ENCODE data around the gene TIMP4. TPM values are rescaled to one million over a fixed set of nuclear protein-coding genes. Genes with fewer than 3 reads are reported as not detected.

TIMP4 gene
- polyA plus RNA-seq, 1 donor (not counting 4 experiments of a cell fraction or from before 2014, with no cell fraction given) = 0.07 TPM

DNA sequence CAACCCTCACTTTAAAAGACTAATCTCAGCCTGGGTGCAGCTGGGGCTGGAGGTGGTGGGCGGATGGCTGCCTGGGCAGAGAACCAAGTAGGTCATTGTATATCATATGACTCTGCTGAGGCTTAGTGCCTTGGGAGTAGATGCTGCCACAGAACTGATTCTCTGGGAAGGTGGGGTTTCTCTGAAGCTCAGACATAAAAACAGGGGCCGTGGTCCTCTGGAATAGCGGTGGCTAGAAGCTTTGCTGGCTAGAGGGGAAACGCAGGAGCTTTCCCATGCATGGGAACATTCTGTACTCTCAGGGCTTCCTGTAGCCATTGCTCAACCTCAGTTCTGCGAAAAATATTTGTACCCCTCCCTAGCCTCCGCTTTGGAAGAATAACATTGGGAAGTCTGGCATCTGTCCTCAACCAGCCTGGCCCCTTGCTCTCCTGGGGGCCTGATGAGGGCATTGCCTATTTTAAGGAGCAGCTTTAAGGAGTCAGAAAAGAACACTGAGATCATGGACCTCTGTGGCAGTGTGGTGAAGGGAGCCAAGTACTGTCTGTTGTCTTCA, 14.7 kb downstream of the TIMP4 start:
- H3K36me3 ChIP-seq (ENCODE audit: control insufficient read depth in 2 of 2, extremely low read depth in 1 of 2, insufficient read depth in 2 of 2, low read length in 2 of 2) = no peaks in the 10 kb centered on the region
- DNase-seq (ENCODE audit: low read depth, low spot score) (no peak), FAIRE-seq (no peak)
- no peak overlapping the region for H2AFZ ChIP-seq (ENCODE audit: control insufficient read depth, low read length)
- no peaks in the 10 kb centered on the region for H3K9me1 ChIP-seq (ENCODE audit: control insufficient read depth, extremely low read depth, insufficient read depth, low read length)
- no peaks in the 10 kb centered on the region for H3K9me3 ChIP-seq (ENCODE audit: control insufficient read depth, low read depth, low read length)
- peaks cover 16% of the 10 kb centered on the region for H3K27me3 ChIP-seq (ENCODE audit: control insufficient read depth, extremely low read depth, insufficient read depth, low read length)
- H3K4me3 ChIP-seq (ENCODE audit: control insufficient read depth in 2 of 3, extremely low read depth in 1 of 3, insufficient read depth in 2 of 3, low read depth in 1 of 3, low read length in 3 of 3) = no peak overlapping the region
- no peak overlapping the region for H3K4me2 ChIP-seq (ENCODE audit: control insufficient read depth, extremely low read depth, insufficient read depth, low read depth, low read length)
- H4K20me1 ChIP-seq (ENCODE audit: control insufficient read depth, extremely low read depth, insufficient read depth, low read length) = no peaks in the 10 kb centered on the region
- dilution Hi-C loops (cut with MboI; ENCODE audit: extremely low pct_ligation_motif_present, low sequenced_read_pairs) = no loop called here
- no peak overlapping the region for H3K27ac ChIP-seq (ENCODE audit: control insufficient read depth, insufficient read depth, low read length)
- no peaks in the 10 kb centered on the region for H3K4me1 ChIP-seq (ENCODE audit: control insufficient read depth, extremely low read depth, insufficient read depth, low read length)
- H3K79me2 ChIP-seq (ENCODE audit: control insufficient read depth, insufficient read depth, low read length) = no peaks in the 10 kb centered on the region
- TF ChIP-seq EZH2 (IDR thresholded peaks at IDR 0.05; ENCODE audit: low read length) = no peak
- no peak for TF ChIP-seq CTCF (optimal IDR thresholded peaks at IDR 0.05 in 1 of 3, IDR thresholded peaks at IDR 0.05 in 1 of 3, conservative IDR thresholded peaks at IDR 0.05 in 1 of 3; ENCODE audit: extremely low read depth in 1 of 3, insufficient read depth in 2 of 3, low read length in 3 of 3)
- no peak overlapping the region for H3K9ac ChIP-seq (ENCODE audit: control insufficient read depth, extremely low read depth, insufficient read depth, low read length)

GRCh38 chr3:12142476-12142875, 16.2 kb downstream of the TIMP4 start:
- dilution Hi-C loops (cut with MboI; ENCODE audit: extremely low pct_ligation_motif_present, low sequenced_read_pairs) = no loop called here
- Histone ChIP-seq H3K9me1 (ENCODE audit: control insufficient read depth, extremely low read depth, insufficient read depth, low read length) (no peaks in the 10 kb centered on the region), H3K4me1 (ENCODE audit: control insufficient read depth, extremely low read depth, insufficient read depth, low read length) (no peaks in the 10 kb centered on the region), H3K9ac (ENCODE audit: control insufficient read depth, extremely low read depth, insufficient read depth, low read length) (no peak overlapping the region), H3K79me2 (ENCODE audit: control insufficient read depth, insufficient read depth, low read length) (no peaks in the 10 kb centered on the region), H4K20me1 (ENCODE audit: control insufficient read depth, extremely low read depth, insufficient read depth, low read length) (no peaks in the 10 kb centered on the region), H3K9me3 (ENCODE audit: control insufficient read depth, low read depth, low read length) (no peaks in the 10 kb centered on the region), H3K27ac (ENCODE audit: control insufficient read depth, insufficient read depth, low read length) (no peak overlapping the region), H3K27me3 (ENCODE audit: control insufficient read depth, extremely low read depth, insufficient read depth, low read length) (peaks cover 15% of the 10 kb centered on the region), H3K4me3 (ENCODE audit: control insufficient read depth in 2 of 3, extremely low read depth in 1 of 3, insufficient read depth in 2 of 3, low read depth in 1 of 3, low read length in 3 of 3) (no peak overlapping the region), H3K36me3 (ENCODE audit: control insufficient read depth in 2 of 2, extremely low read depth in 1 of 2, insufficient read depth in 2 of 2, low read length in 2 of 2) (no peaks in the 10 kb centered on the region), H3K4me2 (ENCODE audit: control insufficient read depth, extremely low read depth, insufficient read depth, low read depth, low read length) (no peak overlapping the region), H2AFZ (ENCODE audit: control insufficient read depth, low read length) (no peak overlapping the region)
- TF ChIP-seq EZH2 (IDR thresholded peaks at IDR 0.05; ENCODE audit: low read length) (no peak), CTCF (optimal IDR thresholded peaks at IDR 0.05 in 1 of 3, IDR thresholded peaks at IDR 0.05 in 1 of 3, conservative IDR thresholded peaks at IDR 0.05 in 1 of 3; ENCODE audit: extremely low read depth in 1 of 3, insufficient read depth in 2 of 3, low read length in 3 of 3) (no peak)
- DNase-seq (ENCODE audit: low read depth, low spot score) (no peak), FAIRE-seq (no peak)
